GM21447 (cell line): ENCODE measurements around the gene SEC61A1.

ENCODE experiments used
- ATAC-seq: cut with Tn5 transposase; IDR thresholded peaks from one replicate; pipeline ENCODE4 v1.9.1; 2021; ENCODE audit not compliant: unreplicated experiment

Gene SEC61A1

GRCh38 chr3:128051837-128052594, at the start of gene SEC61A1:
Gene SEC61A1 (plus strand): TSS chr3:128052437. CDS start chr3:128052553, 116 bp downstream.
- ATAC-seq: peak; percentile 92

GRCh38 chr3:128004661-128005060, 47.6 kb upstream of the SEC61A1 start:
- ATAC-seq: no peak

GRCh38 chr3:128006061-128007032, 45.9 kb upstream of the SEC61A1 start:
- no peak for ATAC-seq

- no peak for ATAC-seq
Observed at GRCh38 chr3:128007033-128007424, 45.2 kb upstream of the SEC61A1 start.

GRCh38 chr3:128009952-128010846, 42.0 kb upstream of the SEC61A1 start:
- ATAC-seq: no peak

- no peak for ATAC-seq
Observed at GRCh38 chr3:128011140-128011539, 41.1 kb upstream of the SEC61A1 start.

- ATAC-seq: no peak
Observed at GRCh38 chr3:128012050-128012449, 40.2 kb upstream of the SEC61A1 start.

GRCh38 chr3:128014548-128014947, 37.7 kb upstream of the SEC61A1 start:
- no peak for ATAC-seq

- no peak for ATAC-seq
Observed at GRCh38 chr3:128016502-128016901, 35.7 kb upstream of the SEC61A1 start.

GRCh38 chr3:128021768-128022372, 30.4 kb upstream of the SEC61A1 start:
- no peak for ATAC-seq

GRCh38 chr3:128033102-128033501, 19.1 kb upstream of the SEC61A1 start:
- ATAC-seq: no peak

GRCh38 chr3:128036119-128036518, 16.1 kb upstream of the SEC61A1 start:
- no peak for ATAC-seq

- ATAC-seq: no peak
Observed at GRCh38 chr3:128040041-128040440, 12.2 kb upstream of the SEC61A1 start.

GRCh38 chr3:128040660-128041059, 11.6 kb upstream of the SEC61A1 start:
- no peak for ATAC-seq

GRCh38 chr3:128041344-128041743, 10.9 kb upstream of the SEC61A1 start:
- no peak for ATAC-seq

GRCh38 chr3:128050597-128050996, 1.6 kb upstream of the SEC61A1 start:
- ATAC-seq: no peak

- ATAC-seq: no peak
Observed at GRCh38 chr3:128051459-128051836, 789 bp upstream of the SEC61A1 start.

- no peak for ATAC-seq
Observed at GRCh38 chr3:128052595-128053351, 536 bp downstream of the SEC61A1 start.

- no peak for ATAC-seq
Observed at GRCh38 chr3:128053614-128054013, 1.4 kb downstream of the SEC61A1 start.

GRCh38 chr3:128054367-128054766, 2.1 kb downstream of the SEC61A1 start:
- ATAC-seq: no peak
